OCI-LY7 (cell line): Measurements from ENCODE around the gene PTRH2. TPM values are rescaled to one million over a fixed set of nuclear protein-coding genes. Genes with fewer than 3 reads are reported as not detected.

Source experiments
- BruUV-seq: library from RNA; stranded (reverse); fragments of 400-500 nt; replicated peaks from 2 replicates; lab custom pipeline; 2021; lab: Mats Ljungman, UMichigan
- CTCF ChIA-PET: fragments of 300-600 bp; sonication (Branson Sonifier 250); formaldehyde crosslinking; loops from one replicate; lab custom pipeline; 2022; ENCODE audit warnings: antibody characterized with exemption; ENCODE audit not compliant: unreplicated experiment; lab: Charles Lee
- POLR2A ChIA-PET: fragments of 300-600 bp; sonication (Branson Sonifier 250); formaldehyde crosslinking; loops from one replicate; lab custom pipeline; 2022; ENCODE audit warnings: antibody characterized with exemption; lab: Charles Lee
- DNase-seq: peaks from one replicate; pipeline ENCODE4 v3.0.0-alpha.2; 2015; ENCODE audit warnings: low spot score
- H2AFZ ChIP-seq: fragments of 200-600 bp; sonication (generic), shearing (Covaris generic); 2 replicates; pipeline ENCODE4 v1.6.1; 2014; ENCODE audit warnings: mild to moderate bottlenecking, antibody characterized with exemption, low read length, moderate library complexity
- H3K27ac ChIP-seq: fragments of 200-600 bp; sonication (generic); 2 replicates; pipeline ENCODE4 v1.5.1; 2014; ENCODE audit warnings: mixed run types, low read depth, mild to moderate bottlenecking, moderate library complexity, low read length, inconsistent platforms; ENCODE audit not compliant: poor library complexity, severe bottlenecking
- H3K36me3 ChIP-seq: fragments of 200-600 bp; sonication (generic); 2 replicates; pipeline ENCODE4 v1.6.1; 2014; ENCODE audit warnings: mild to moderate bottlenecking, antibody characterized with exemption, low read length, moderate library complexity, mixed read lengths; ENCODE audit not compliant: insufficient read depth
- H3K4me1 ChIP-seq: fragments of 200-600 bp; sonication (generic); 2 replicates; pipeline ENCODE4 v1.5.1; 2014; ENCODE audit warnings: mild to moderate bottlenecking, low read length; ENCODE audit not compliant: insufficient read depth, poor library complexity, severe bottlenecking
- H3K4me2 ChIP-seq: fragments of 200-600 bp; sonication (generic); 2 replicates; pipeline ENCODE4 v1.6.1; 2014; ENCODE audit warnings: mild to moderate bottlenecking, low read length
- H3K4me3 ChIP-seq: fragments of 200-600 bp; sonication (generic); 2 replicates; pipeline ENCODE4 v1.5.1; 2014; ENCODE audit warnings: mild to moderate bottlenecking, low read depth, low read length; ENCODE audit not compliant: poor library complexity, severe bottlenecking
- H3K79me2 ChIP-seq: fragments of 200-600 bp; sonication (generic); 2 replicates; pipeline ENCODE4 v1.6.1; 2016; ENCODE audit warnings: low read depth, mild to moderate bottlenecking, low read length, moderate library complexity, mixed read lengths; ENCODE audit not compliant: insufficient read depth
- H3K9me2 ChIP-seq: fragments of 200-600 bp; sonication (generic); 2 replicates; pipeline ENCODE4 v1.6.1; 2016; ENCODE audit warnings: mild to moderate bottlenecking, low read length, mixed read lengths; ENCODE audit not compliant: insufficient read depth
- H3K9me3 ChIP-seq: fragments of 200-600 bp; sonication (generic); 2 replicates; pipeline ENCODE4 v1.6.1; 2014; ENCODE audit warnings: mild to moderate bottlenecking, mixed run types, low read length, mixed read lengths
- H4K20me1 ChIP-seq: fragments of 200-600 bp; sonication (generic); 2 replicates; pipeline ENCODE4 v1.6.1; 2014; ENCODE audit warnings: mild to moderate bottlenecking, antibody characterized with exemption, low read length, moderate library complexity, mixed read lengths; ENCODE audit not compliant: insufficient read depth
- EZH2phosphoT487 ChIP-seq: fragments of 200-600 bp; sonication (generic); IDR thresholded peaks from 2 replicates; pipeline ENCODE4 v1.6.1; 2018; ENCODE audit warnings: low read depth, borderline replicate concordance, mild to moderate bottlenecking, mixed run types, antibody characterized with exemption, low read length, moderate library complexity, mixed read lengths
- intact Hi-C: fragments of 100-400 bp; cut with micrococcal nuclease; formaldehyde crosslinking; loops from one replicate; pipeline ENCODE4 v1.10.0; 2022; ENCODE audit not compliant: unreplicated experiment
- total RNA-seq, 2 experiments: library from RNA; depleted of rRNA in 1 of 2; stranded (reverse); fragments of >200 nt in 1 of 2; shearing (Covaris generic) in 1 of 2; gene quantifications; 2 replicates each; pipeline ENCODE4 v1.2.3, GENCODE V29; 2014 to 2022
- TF ChIP-seq, protein P1 (sequence below): fragments of 200-600 bp; sonication (generic); conservative IDR thresholded peaks from 2 replicates; pipeline ENCODE4 v1.5.1; 2014; ENCODE audit warnings: mild to moderate bottlenecking, antibody characterized with exemption, low read length, moderate library complexity, mixed read lengths

The PTRH2 gene
- total RNA-seq, 2 experiments from 2014 or later: 27.0 to 34.5 TPM

DNA sequence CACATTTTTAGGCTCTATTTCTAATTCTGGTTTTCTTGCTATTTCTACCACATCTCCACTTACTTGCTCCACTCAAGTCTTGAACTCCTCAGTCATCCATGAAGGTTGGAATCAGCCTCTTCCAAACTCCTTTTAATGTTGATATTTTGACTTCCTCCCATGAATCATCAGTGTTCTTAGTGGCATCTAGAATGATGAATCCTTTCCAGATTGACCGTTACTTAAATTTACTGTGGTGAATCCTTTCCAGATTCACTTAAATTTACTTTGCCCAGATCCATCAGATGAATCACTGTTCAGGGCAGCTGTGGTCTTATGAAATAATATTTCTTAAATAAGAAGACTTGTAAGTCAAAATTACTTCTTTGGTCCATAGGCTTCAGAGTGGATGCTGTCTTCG lies 55.1 kb downstream of the PTRH2 start:
- Histone ChIP-seq H3K4me3 (no peak overlapping the region), H3K79me2 (peaks cover 40% of the 10 kb centered on the region; the same call in 1 of the 2 replicates), H4K20me1 (no peaks in the 10 kb centered on the region; the same call in 1 of the 2 replicates), H3K27ac (no peak overlapping the region), H3K4me2 (no peak overlapping the region), H3K36me3 (peaks cover 98% of the 10 kb centered on the region), H3K9me2 (no peaks in the 10 kb centered on the region), H2AFZ (no peak overlapping the region), H3K4me1 (no peaks in the 10 kb centered on the region), H3K9me3 (0 out of 2 replicates have a peak, but pooled peaks cover 5% of the 10 kb centered on the region)
- BruUV-seq: no TSS peak
- POLR2A ChIA-PET: interaction anchor here (0.9 to 2.9 kb wide), 3 partner anchors 9 to 30 kb away, joined by 3 to 10 read pairs (median 3); no protein-coding TSS in a partner anchor
- CTCF ChIA-PET: no interaction called here
- TF ChIP-seq EZH2phosphoT487: no peak
- TF ChIP-seq, protein P1, sequence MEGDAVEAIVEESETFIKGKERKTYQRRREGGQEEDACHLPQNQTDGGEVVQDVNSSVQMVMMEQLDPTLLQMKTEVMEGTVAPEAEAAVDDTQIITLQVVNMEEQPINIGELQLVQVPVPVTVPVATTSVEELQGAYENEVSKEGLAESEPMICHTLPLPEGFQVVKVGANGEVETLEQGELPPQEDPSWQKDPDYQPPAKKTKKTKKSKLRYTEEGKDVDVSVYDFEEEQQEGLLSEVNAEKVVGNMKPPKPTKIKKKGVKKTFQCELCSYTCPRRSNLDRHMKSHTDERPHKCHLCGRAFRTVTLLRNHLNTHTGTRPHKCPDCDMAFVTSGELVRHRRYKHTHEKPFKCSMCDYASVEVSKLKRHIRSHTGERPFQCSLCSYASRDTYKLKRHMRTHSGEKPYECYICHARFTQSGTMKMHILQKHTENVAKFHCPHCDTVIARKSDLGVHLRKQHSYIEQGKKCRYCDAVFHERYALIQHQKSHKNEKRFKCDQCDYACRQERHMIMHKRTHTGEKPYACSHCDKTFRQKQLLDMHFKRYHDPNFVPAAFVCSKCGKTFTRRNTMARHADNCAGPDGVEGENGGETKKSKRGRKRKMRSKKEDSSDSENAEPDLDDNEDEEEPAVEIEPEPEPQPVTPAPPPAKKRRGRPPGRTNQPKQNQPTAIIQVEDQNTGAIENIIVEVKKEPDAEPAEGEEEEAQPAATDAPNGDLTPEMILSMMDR: no peak
- DNase-seq: no peak
- intact Hi-C loops: no loop called here

DNA sequence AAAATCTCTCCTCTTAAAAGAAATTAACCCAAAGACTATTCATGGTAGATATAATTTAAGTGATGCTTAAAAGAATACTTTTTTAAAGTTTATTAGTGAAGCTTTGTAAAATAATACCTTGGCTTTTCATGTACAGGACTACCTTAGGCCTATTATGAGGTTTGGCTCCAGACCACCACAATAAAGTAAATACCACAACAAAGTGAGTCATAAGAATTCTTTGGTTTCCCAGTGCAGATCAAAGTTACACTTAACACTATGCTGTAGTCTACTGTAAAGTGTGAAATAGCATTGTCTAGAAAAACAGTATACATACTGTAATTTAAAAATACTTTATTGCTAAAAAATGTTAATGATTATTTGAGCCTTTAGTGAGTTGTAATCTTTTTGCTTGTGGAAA lies 55.9 kb downstream of the PTRH2 start:
- ChIA-PET CTCF (no interaction called here), POLR2A (interaction anchor here (0.9 to 2.9 kb wide), 3 partner anchors 8 to 29 kb away, joined by 3 to 10 read pairs (median 3); no protein-coding TSS in a partner anchor)
- H3K79me2 ChIP-seq: peaks cover 44% of the 10 kb centered on the region; the same call in 1 of the 2 replicates
- no TSS peak for BruUV-seq
- peaks cover 98% of the 10 kb centered on the region for H3K36me3 ChIP-seq
- H3K27ac ChIP-seq: no peak overlapping the region
- intact Hi-C loops: no loop called here
- no peaks in the 10 kb centered on the region for H3K9me2 ChIP-seq
- H3K9me3 ChIP-seq: 0 out of 2 replicates have a peak, but pooled peaks cover 5% of the 10 kb centered on the region
- H4K20me1 ChIP-seq: no peaks in the 10 kb centered on the region; the same call in 1 of the 2 replicates
- H3K4me1 ChIP-seq: no peaks in the 10 kb centered on the region
- no peak for TF ChIP-seq EZH2phosphoT487
- TF ChIP-seq, protein P1: no peak
- no peak overlapping the region for H2AFZ ChIP-seq
- no peak for DNase-seq
- H3K4me3 ChIP-seq: no peak overlapping the region
- no peak overlapping the region for H3K4me2 ChIP-seq

DNA sequence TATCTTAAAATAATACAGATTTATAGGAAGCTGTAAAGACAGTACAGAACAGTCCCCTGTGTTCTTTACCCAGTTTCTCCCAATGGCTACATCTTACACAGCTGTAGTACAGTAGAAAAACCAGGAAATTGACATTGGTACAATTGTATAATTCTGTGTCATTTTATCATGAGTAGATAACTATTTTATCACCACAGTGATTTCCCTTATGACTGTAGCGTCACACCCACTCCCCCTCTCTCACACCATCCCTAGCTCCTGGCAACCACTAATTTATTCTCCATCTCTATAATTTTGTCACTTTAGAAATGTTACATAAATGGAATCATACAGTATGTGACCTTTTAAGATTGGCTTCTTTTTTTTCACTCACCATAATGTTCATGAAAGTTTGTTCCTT lies 56.6 kb downstream of the PTRH2 start:
- TF ChIP-seq EZH2phosphoT487: no peak
- TF ChIP-seq, protein P1: no peak
- peaks cover 98% of the 10 kb centered on the region for H3K36me3 ChIP-seq
- H3K4me3 ChIP-seq: no peak overlapping the region
- intact Hi-C loops: no loop called here
- no TSS peak for BruUV-seq
- H2AFZ ChIP-seq: no peak overlapping the region
- no peak overlapping the region for H3K4me2 ChIP-seq
- H3K79me2 ChIP-seq: peaks cover 50% of the 10 kb centered on the region; the same call in 1 of the 2 replicates
- no peaks in the 10 kb centered on the region for H3K4me1 ChIP-seq
- no peak overlapping the region for H3K27ac ChIP-seq
- H3K9me3 ChIP-seq: 0 out of 2 replicates have a peak, but pooled peaks cover 5% of the 10 kb centered on the region
- ChIA-PET CTCF (no interaction called here), POLR2A (no interaction called here)
- H4K20me1 ChIP-seq: peaks cover 5% of the 10 kb centered on the region; the same call in 1 of the 2 replicates
- DNase-seq: no peak
- H3K9me2 ChIP-seq: no peaks in the 10 kb centered on the region
